Spleen (tissue), 11 donors: ENCODE measurements around the gene OR8K3. TPM values are rescaled to one million over a fixed set of nuclear protein-coding genes. Genes with fewer than 3 reads are reported as not detected.

ENCODE experiments used
- DNase-seq: peaks from one replicate; pipeline ENCODE4 v3.0.0-alpha.2; 2020
- H3K27ac ChIP-seq, 8 donors: fragments of 200-600 bp; sonication (generic) in 7 of 8; 1 replicate in 4 of 8; 2 replicates in 4 of 8; pipeline versions ENCODE4 v1.5.0 to v1.8.0; 2016 to 2021; ENCODE audit warnings: inconsistent platforms in 4 of 8, mild to moderate bottlenecking in 4 of 8, moderate library complexity in 1 of 8
- H3K27me3 ChIP-seq, 7 donors: fragments of 200-600 bp; sonication (generic) in 6 of 7; replicated peaks in 1 of 7; 1 replicate in 4 of 7; 2 replicates in 3 of 7; pipeline versions ENCODE4 v1.5.0 to v1.8.0; 2016 to 2021; ENCODE audit warnings: inconsistent platforms in 3 of 7, mild to moderate bottlenecking in 1 of 7
- H3K36me3 ChIP-seq, 6 donors: fragments of 200-600 bp; sonication (generic) in 5 of 6; 1 replicate in 4 of 6; 2 replicates in 2 of 6; pipeline versions ENCODE4 v1.5.0 to v1.8.0; 2016 to 2021; ENCODE audit warnings: inconsistent platforms in 2 of 6
- H3K4me1 ChIP-seq, 6 donors: fragments of 200-600 bp; sonication (generic) in 5 of 6; 1 replicate in 3 of 6; 2 replicates in 3 of 6; pipeline versions ENCODE4 v1.5.0 to v1.8.0; 2016 to 2021; ENCODE audit warnings: inconsistent platforms in 3 of 6
- H3K4me3 ChIP-seq, 8 donors: fragments of 200-600 bp; sonication (generic) in 7 of 8; 1 replicate in 4 of 8; 2 replicates in 4 of 8; pipeline versions ENCODE4 v1.5.0 to v1.8.0; 2016 to 2021; ENCODE audit warnings: inconsistent platforms in 4 of 8, mild to moderate bottlenecking in 4 of 8, moderate library complexity in 2 of 8
- H3K9me3 ChIP-seq, 8 donors: fragments of 200-600 bp; sonication (generic) in 7 of 8; 1 replicate in 4 of 8; 2 replicates in 4 of 8; pipeline versions ENCODE4 v1.5.0 to v1.8.0; 2016 to 2021; ENCODE audit warnings: inconsistent platforms in 4 of 8
- CTCF ChIP-seq, 11 experiments: fragments of 200-600 bp in 7 of 11; fragments of 450-650 bp in 4 of 11; sonication (generic) in 4 of 11; IDR thresholded peaks in 8 of 11; conservative IDR thresholded peaks in 3 of 11; 1 replicate in 7 of 11; 2 replicates in 4 of 11; pipeline versions ENCODE4 v1.4.0 to v1.8.0; 2016 to 2021; ENCODE audit warnings: antibody characterized with exemption in 11 of 11, inconsistent platforms in 4 of 11, mild to moderate bottlenecking in 1 of 11
- POLR2A ChIP-seq, 3 donors: fragments of 450-650 bp; IDR thresholded peaks; one replicate each; pipeline ENCODE4 v1.5.1; 2017; ENCODE audit warnings: antibody characterized with exemption in 3 of 3, mild to moderate bottlenecking in 1 of 3
- POLR2AphosphoS5 ChIP-seq, 3 donors: sonication (generic); formaldehyde crosslinking; IDR thresholded peaks; one replicate each; pipeline ENCODE4 v1.5.1; 2017; ENCODE audit warnings: antibody characterized with exemption in 3 of 3
- WGBS, 5 donors: extraction: QIAGEN DNeasy Blood & Tissue Kit in 3 of 5; methylation state at CpG; one replicate each; pipeline versions ENCODE4 v1.1.5 to v1.1.7; 2013 to 2018; 5-methylcytosine and 5-hydroxymethylcytosine counted together
- intact Hi-C: fragments of 100-400 bp; cut with DNase I; formaldehyde crosslinking; loops from one replicate; pipeline ENCODE4 v1.15.0; 2023; ENCODE audit warnings: low total_unique reads
- polyA plus RNA-seq, 3 donors: library from polyadenylated mRNA; stranded (reverse); fragments of 200-250 nt; gene quantifications; one replicate each; pipeline ENCODE4 v1.2.1, GENCODE V29; 2013
- total RNA-seq, 7 donors: library from RNA; depleted of rRNA in 3 of 7; stranded (reverse); fragments of >200 nt in 3 of 7; fragmentation: NEBNext Ultra II Directional in 4 of 7; extraction: Animal tissue kit (Norgen Biotek cat#: 25700) in 4 of 7; gene quantifications; one replicate each; pipeline versions ENCODE4 v1.1.0 to v1.2.1, GENCODE V29; 2016 to 2021
- donor health status: healthy with polysubstance abuse.
- donor health status: DM: no; HTN: no; CAD: no; lungs with moderate emphysema.
- donor health status: DM: no; HTN: no; CAD: no.
- donor health status: Bipolar disorder and iron deficiency.
- donor health status: healthy.
- donor health status: DM: no; HTN: no; CAD: no.
- donor health status: DM: yes; HTN: yes; CAD: no.

OR8K3 gene
- total and polyA plus RNA-seq, 10 donors, result not detected

GRCh38 chr11:56340289-56340688 is 25.3 kb downstream of the OR8K3 start:
- H3K9me3 ChIP-seq, result peaks cover 0 to 44% (median 24%) of the 10 kb centered on the region in 8 donors
- H3K27me3 ChIP-seq, result no peaks in the 10 kb centered on the region
- no peak overlapping the region for H3K27ac ChIP-seq
- H3K4me1 ChIP-seq, result no peaks in the 10 kb centered on the region
- no peak for DNase-seq
- intact Hi-C loops, result no loop called here
- no peak overlapping the region for H3K4me3 ChIP-seq
- no peaks in the 10 kb centered on the region for H3K36me3 ChIP-seq
- TF ChIP-seq POLR2AphosphoS5 (IDR thresholded peaks at IDR 0.05), result no peak
- TF ChIP-seq POLR2A (IDR thresholded peaks at IDR 0.05), result no peak
- no peak for TF ChIP-seq CTCF (IDR thresholded peaks at IDR 0.05 in 8 of 11, conservative IDR thresholded peaks at IDR 0.05 in 3 of 11)

- Histone ChIP-seq H3K27ac (no peak within 1 kb of the TSS), H3K4me3 (no peak within 1 kb of the TSS), H3K9me3 (peaks cover 0 to 21% (median 5%) of the 10 kb centered on the region in 8 donors), H3K36me3 (no peaks in the 10 kb centered on the region), H3K27me3 (no peaks in the 10 kb centered on the region), H3K4me1 (no peaks in the 10 kb centered on the region)
- DNase-seq, result no peak
- intact Hi-C loops, result no loop called here
- 88 to 98% (median 93%) methylated on average over 1 of the region's 1 CpG for WGBS, 5 donors
- TF ChIP-seq CTCF (IDR thresholded peaks at IDR 0.05 in 8 of 11, conservative IDR thresholded peaks at IDR 0.05 in 3 of 11), result no peak
- no peak for TF ChIP-seq POLR2AphosphoS5 (IDR thresholded peaks at IDR 0.05)
- TF ChIP-seq POLR2A (IDR thresholded peaks at IDR 0.05), result no peak
Observed at GRCh38 chr11:56345739-56346138, 30.8 kb downstream of the OR8K3 start, which contains the start of gene OR8K1. Gene OR8K1, plus strand, starts transcription at chr11:56346039. Its CDS starts 0 bp downstream, at chr11:56346039.

- Histone ChIP-seq H3K27me3 (no peaks in the 10 kb centered on the region), H3K27ac (no peak within 1 kb of the TSS), H3K36me3 (no peaks in the 10 kb centered on the region), H3K4me1 (no peaks in the 10 kb centered on the region), H3K4me3 (no peak within 1 kb of the TSS), H3K9me3 (peaks cover 0 to 10% (median 0%) of the 10 kb centered on the region in 8 donors)
- no peak for TF ChIP-seq CTCF (IDR thresholded peaks at IDR 0.05 in 8 of 11, conservative IDR thresholded peaks at IDR 0.05 in 3 of 11)
- TF ChIP-seq POLR2A (IDR thresholded peaks at IDR 0.05), result no peak
- no peak for TF ChIP-seq POLR2AphosphoS5 (IDR thresholded peaks at IDR 0.05)
- 46 to 94% (median 72%) methylated on average over 2 of the region's 2 CpGs for WGBS, 5 donors
- intact Hi-C loops, result no loop called here
- no peak for DNase-seq
Observed at GRCh38 chr11:56353991-56354390, 39.0 kb downstream of the OR8K3 start, which contains the start of gene OR8J1. Gene OR8J1, plus strand, starts transcription at chr11:56354291. Its CDS starts 5,956 bp downstream, at chr11:56360247.

Other genes starting within 250 kb of the OR8K3 start
- gene OR8I2, start 221.8 kb upstream of the OR8K3 start, total RNA-seq, result not detected
- gene OR8I2, start 221.8 kb upstream of the OR8K3 start, polyA plus RNA-seq, result not detected
- gene OR8H2, start 211.5 kb upstream of the OR8K3 start, total RNA-seq, result not detected
- gene OR8H2, start 211.5 kb upstream of the OR8K3 start, polyA plus RNA-seq, result under 1 TPM in 1 of 3 donors, not detected in 2; 0.10 TPM
- not detected for gene OR8H3, start 192.8 kb upstream of the OR8K3 start, total RNA-seq
- not detected for gene OR8H3, start 192.8 kb upstream of the OR8K3 start, polyA plus RNA-seq
- gene OR8J3, start 174.9 kb upstream of the OR8K3 start, total RNA-seq, result not detected
- not detected for gene OR8J3, start 174.9 kb upstream of the OR8K3 start, polyA plus RNA-seq
- not detected for gene OR8K5, start 154.8 kb upstream of the OR8K3 start, total RNA-seq
- not detected for gene OR8K5, start 154.8 kb upstream of the OR8K3 start, polyA plus RNA-seq
- not detected for gene OR5J2, start 138.5 kb upstream of the OR8K3 start, total RNA-seq
- gene OR5J2, start 138.5 kb upstream of the OR8K3 start, polyA plus RNA-seq, result not detected
- gene OR5T2, start 80.9 kb upstream of the OR8K3 start, total RNA-seq, result not detected
- gene OR5T2, start 80.9 kb upstream of the OR8K3 start, polyA plus RNA-seq, result not detected
- not detected for gene OR5T3, start 62.9 kb upstream of the OR8K3 start, total RNA-seq
- not detected for gene OR5T3, start 62.9 kb upstream of the OR8K3 start, polyA plus RNA-seq
- gene OR5T1, start 41.0 kb upstream of the OR8K3 start, total RNA-seq, result not detected
- not detected for gene OR5T1, start 41.0 kb upstream of the OR8K3 start, polyA plus RNA-seq
- gene OR8H1, start 22.9 kb upstream of the OR8K3 start, total RNA-seq, result not detected
- gene OR8H1, start 22.9 kb upstream of the OR8K3 start, polyA plus RNA-seq, result not detected
- gene OR8K1, start 30.9 kb downstream of the OR8K3 start, total RNA-seq, result not detected
- not detected for gene OR8K1, start 30.9 kb downstream of the OR8K3 start, polyA plus RNA-seq
- gene OR8J1, start 39.1 kb downstream of the OR8K3 start, total RNA-seq, result not detected
- gene OR8J1, start 39.1 kb downstream of the OR8K3 start, polyA plus RNA-seq, result not detected
- gene OR8U1, start 60.5 kb downstream of the OR8K3 start, total RNA-seq, result not detected
- gene OR8U1, start 60.5 kb downstream of the OR8K3 start, polyA plus RNA-seq, result not detected
- gene OR5AL1, start 97.6 kb downstream of the OR8K3 start, total RNA-seq, result not detected
- not detected for gene OR5AL1, start 97.6 kb downstream of the OR8K3 start, polyA plus RNA-seq
- not detected for gene OR5M3, start 158.2 kb downstream of the OR8K3 start, total RNA-seq
- gene OR5M3, start 158.2 kb downstream of the OR8K3 start, polyA plus RNA-seq, result not detected
- not detected for gene OR5M8, start 176.2 kb downstream of the OR8K3 start, total RNA-seq
- not detected for gene OR5M8, start 176.2 kb downstream of the OR8K3 start, polyA plus RNA-seq
- not detected for gene OR5M11, start 228.1 kb downstream of the OR8K3 start, total RNA-seq
- gene OR5M11, start 228.1 kb downstream of the OR8K3 start, polyA plus RNA-seq, result not detected